Inflammatory macrophage treated with lipopolysaccharide for 1 hour (primary cell): Measurements from ENCODE around the gene E4F1.
A peak's percentile ranks its signal among the peaks of the same experiment; 100 is the strongest.
"Not testable (repeated sequence)": the region's sequence is repeated elsewhere in the genome, so short reads cannot be mapped to it uniquely, and the experiment has no call there.

Experiments used
- DNase-seq, 2 donors: peaks; one replicate each; pipeline ENCODE4 v3.0.0-alpha.2; 2020 to 2022

The E4F1 gene

DNA sequence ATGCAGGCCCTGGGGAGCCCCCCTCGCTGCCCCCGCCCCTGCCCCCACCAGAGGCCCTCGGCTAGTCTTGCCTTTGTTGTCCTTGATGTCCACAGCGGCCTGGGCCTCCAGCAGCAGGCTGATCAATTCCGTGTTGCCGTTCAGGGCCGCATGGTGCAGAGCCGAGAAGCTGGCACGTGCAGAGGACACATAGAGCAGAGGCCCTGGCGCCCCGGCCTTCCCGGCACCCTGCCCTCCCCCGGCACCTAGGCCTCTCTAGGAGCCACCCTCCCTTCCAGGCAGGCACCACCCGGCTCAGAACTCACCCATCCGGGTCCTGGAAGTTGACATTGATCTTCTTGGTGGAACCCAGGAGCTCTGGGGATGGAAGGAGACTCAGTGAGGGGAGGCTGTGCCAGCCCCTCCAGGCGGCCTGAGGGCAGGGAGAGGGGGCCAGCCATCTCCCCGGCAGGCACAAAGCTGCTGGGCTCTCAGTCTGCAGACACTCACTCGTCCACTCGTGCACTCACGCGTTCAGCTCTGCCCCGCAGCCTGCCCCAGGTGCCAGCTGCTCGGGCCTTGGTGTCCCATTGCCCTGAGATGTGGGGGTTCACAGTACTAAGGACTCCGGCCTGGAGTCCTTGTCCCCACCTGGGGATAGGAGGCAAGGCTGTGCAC lies 33.3 kb upstream of the E4F1 start:
- no peak for DNase-seq

DNA sequence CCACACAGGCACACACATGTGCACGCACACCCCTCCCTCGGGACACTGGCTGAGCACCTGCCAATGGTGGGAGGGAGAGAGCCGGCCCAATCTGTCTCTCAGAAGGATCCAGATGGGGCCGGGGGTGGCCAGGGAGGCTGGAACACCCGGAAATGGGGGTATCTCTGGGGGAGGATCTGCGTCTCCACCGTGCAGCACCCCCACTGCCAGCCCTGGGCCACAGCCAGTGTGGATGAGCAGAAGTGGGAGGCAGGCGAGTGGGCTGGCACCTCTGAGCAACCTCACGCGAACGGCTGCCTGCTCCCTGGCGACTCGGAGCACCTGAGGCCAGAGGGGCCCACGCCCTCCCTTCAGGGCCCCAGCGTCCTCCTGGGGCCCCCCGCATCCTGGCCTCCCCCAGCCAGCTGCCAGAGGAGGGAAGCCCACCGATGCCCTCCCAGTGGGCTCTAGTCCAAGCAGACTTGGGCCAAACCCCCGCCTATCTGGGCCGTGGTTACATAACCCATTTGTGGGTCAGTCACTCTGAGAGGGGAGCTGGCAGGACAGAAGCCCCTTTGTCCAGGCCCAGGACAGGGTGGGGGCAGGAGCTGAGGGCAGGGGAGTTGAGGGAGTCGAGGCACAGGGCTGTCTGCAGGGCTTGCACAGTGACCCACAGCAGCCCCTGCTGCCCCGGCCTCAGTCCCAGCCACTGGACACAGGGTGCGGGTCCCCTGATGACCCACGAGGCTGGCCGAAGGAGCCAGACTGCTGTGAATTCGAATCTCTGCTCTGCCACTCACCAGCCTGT lies 32.5 kb upstream of the E4F1 start:
- no peak for DNase-seq

DNA sequence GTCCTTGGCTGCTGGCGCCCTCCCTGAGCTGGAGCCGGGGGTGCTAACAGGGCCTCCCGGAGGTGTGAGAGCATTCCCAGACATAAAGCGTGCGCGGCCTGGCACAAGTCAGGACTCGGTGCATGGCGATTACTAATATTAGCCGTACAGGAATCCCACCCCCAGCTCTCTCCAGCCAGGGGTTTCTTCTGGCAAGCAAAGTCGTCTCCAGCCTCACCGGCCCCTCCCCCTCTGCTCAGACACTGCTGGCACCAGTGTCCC lies 32.0 kb upstream of the E4F1 start:
- no peak for DNase-seq

DNA sequence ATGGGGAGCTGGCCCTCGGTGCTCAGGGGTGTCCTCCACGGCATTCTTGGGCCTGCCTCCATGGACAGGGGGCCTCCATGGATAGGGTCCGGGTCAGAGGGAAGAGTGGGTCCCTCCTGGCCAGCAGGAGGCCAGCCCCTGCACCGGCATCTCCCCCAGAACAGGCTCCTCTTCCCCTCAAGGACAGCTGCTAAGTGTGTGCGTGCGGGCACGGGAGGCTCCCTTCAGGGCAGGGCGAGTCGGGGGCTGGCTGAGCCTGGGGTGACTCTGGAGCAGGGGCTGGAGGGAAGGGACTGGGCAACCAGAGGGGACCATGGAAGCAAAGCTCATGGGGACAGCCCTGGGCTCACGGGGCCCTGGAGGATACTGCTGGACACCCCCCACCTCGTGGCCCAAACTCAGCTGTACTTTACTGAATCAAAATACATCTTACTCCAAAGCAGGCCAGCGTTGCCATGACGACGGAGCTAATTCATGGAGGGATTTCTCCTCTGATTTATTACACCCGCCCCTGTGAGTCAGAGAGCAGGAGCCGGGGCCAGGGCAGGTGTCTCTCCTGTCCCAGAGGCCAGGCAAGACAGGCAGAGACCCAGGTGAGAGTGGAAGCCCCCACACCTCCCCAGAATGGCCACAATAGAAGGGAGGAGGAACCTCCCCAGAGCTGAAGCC lies 29.1 kb upstream of the E4F1 start:
- DNase-seq = no peak

DNA sequence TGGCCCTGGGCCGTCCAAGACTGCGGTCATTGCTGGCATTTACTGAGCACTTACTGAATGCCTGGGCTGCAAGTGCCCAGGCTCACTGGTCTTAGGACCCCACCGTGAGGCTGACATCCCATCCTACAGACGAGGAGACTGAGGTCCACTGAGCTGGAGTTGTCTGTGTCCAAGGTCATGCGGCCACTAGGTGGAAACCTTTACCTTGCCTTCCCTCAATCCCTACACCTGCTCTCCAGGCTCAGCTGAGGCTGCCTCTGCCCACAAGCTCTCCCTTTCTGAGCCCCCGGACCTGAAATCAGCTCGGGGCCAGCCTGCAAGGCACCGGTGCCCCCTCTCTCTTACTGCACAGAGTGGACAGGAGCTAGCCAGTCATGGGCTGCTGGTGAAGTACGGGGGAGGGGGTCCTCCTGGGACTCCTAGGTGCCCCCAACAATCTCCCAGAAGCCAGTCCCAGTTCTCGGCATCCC lies 28.5 kb upstream of the E4F1 start:
- DNase-seq = no peak

DNA sequence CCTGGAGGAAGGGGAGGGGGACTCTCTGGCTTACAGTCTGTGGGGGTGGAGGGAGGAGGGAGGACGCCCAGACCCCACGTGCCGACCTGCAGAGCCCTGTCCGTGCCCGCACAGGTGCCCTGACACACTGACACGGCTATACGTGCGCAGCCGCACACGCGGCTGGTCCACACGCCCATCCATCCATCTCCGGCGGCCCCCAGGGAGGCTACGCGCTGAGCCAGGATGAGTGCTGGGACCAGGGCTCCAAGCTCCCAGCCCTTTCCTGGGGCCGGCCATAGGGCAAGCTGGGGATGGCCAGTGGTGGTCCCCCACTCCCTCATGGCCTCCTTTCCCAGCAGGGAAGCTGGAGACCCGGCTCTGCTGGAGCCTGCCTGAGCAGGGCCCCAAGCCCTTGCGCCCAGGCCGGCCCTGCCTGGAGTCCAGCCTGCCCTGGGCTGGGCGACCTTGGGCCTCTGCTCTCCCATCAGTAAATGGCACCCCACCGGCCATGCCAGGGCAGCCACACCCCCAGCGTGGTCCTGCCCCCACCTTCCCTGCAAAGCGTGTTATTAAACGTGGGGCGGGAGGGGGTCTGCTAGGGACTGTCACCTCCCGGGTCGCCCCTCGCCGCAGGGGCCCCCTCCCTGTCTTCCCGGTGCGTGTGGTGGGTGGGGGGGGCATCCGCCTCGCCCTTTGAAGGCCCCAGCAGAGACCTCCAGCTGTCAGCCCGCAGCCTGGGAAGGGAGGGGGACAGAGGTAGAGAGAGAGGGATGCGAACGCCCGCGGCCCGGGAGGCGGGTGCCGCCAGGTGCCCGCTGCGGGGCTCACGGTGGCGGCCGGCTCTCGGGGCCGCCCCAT lies 27.8 kb upstream of the E4F1 start:
- DNase-seq = no peak

DNA sequence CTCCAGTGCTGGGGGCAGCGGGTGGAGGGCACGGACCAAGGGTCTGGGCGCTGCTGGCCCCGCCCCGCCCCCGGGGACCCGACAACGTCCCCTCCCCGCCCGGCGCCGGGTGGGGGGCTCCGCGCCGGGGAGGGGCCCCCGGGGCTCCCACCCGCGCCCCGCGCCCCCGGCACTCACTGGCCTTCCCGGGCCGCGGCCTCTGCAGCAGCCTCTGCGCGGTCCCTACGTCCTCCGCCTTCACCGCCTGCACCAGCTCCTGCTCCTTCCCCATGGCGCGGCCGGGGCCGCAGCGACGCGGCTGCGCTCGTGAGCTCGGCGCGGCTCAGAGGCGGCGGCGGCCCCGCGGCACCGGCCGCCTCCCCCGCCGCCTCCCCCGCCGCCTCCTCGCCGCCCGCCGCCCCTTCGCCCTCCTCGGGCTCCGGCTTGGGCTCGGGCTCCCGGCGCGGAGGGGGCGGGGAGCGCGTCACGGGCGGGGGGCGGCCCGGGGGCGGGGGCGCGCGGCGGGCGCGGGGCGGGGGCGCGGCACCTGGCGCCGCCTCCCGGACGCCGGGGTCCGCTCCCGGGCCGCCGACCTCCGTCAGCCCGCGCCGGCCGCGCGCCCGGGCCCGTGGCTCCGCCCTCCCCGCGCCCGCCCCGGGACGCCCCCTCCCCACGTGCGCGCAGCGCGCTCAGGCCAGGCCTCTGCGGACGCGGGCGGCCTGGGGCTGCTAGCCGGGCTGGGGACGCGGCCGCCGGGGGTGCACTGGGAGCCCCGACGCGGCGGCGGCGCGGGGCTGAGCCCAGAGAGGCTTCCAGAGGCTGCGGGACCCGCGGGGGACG lies 27.0 kb upstream of the E4F1 start, which contains the start of gene CASKIN1:
CASKIN1 (minus strand) TSS at position 444 of the 819 bp plus-strand sequence; CDS start at position 271, 173 bp downstream.
- peak in 1 of 2 donors; percentile 22 for DNase-seq

DNA sequence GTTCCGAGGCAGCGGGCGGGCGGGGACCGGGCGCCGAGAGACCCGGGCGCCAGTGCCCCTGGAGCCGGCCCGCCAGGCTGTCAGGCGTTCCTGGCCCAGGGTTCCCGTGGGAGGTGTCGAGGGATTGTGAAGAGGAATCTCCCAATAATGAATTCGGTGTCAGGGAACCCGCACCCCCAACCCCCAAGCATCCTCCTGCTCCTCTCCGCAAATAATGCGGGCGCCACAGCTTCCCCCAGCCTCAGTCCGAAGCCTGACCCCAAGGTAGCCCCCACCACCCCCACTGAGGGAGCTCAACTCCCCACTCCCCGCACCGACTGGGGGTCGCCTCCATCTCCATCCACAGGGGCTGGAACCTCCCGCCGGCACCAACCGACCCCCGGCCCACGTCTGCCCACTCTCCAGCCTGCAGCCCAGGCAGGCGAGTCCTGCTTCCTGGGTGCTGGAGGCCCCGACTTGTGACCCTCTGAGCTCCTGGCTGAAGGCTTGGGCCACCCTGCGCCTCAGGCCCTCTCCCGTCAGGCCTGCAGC lies 26.3 kb upstream of the E4F1 start:
- no peak for DNase-seq

DNA sequence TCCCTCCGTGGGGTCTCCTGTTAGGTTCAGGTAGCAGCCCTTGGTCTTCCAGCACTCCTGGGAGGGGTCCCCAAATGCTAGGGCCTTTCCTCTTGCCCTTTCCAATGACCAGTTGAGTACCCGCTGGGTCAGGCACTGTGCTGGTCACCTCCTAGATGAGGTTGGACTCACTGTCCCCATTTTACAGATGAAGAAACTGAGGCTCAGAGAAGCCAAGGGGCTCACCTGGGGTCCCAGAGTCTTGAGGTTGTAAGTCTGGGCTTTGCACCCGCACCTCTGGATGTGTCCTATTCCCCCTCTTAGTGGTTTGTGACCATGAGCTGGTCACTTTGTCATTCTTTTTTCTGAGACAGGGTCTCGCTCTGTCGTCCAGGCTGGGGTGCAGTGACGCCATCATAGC lies 25.6 kb upstream of the E4F1 start:
- no peak for DNase-seq

DNA sequence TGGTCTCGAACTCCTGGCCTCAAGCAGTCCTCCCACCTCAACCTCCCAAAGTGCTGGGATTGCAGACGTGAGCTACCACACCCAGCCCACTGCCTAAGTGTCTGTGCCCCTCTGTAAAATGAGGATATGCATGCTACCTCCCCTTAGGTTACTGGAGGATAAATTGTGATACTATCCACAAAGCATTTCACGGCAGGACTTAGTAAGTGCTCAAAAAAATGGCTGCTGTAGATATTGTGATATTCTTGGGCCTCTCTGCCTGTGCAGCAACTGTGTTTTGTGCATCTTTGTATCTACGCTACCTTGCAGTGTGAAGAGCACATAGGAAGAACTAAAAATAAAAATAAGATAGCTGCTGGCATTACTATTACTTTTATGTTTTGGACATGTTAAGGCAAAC lies 25.1 kb upstream of the E4F1 start:
- no peak for DNase-seq

DNA sequence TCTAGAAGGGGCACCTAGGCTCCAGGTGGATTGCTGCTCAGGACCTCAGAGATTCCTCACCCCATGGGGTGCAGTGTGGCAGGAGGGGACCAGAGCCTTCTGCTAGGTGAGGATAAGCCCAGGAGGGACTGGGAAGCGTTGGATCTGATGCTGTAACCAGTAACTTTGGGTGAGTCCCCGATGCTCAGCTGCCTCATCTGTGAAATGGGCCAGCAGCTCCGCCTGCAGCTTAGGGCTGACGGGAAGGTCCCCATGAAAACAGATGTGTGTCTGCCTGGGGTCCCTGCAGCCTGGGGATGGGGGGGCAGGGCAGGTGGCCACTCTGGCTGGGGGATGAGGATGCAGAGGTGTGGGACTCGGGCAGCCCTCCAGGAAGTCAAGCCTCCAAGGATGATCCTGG lies 24.3 kb upstream of the E4F1 start:
- DNase-seq = no peak

DNA sequence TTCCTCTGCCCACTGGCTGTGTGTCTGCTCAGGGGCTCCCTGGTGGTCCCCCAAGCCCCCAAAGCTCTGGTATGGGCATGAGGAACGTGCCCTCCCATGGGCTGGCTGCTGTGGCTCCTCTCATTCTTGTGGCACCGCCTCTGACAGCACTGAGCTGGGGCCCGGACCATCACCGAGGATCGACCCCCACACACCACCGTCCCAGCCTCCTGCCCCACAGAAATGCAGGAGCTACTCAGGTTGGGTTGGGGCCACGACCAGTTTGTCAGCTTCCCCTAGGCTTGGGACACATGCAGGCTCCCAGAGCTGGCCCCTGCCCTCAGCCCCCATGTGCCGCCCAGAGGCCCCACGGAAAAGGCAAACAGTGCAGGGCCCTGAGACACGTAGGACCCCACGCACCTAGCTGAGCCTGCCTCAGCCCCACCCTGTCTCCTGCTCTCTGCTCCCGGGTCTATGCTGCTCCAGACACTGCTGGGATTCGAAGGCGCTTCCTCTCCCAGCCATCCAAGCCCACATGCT lies 23.7 kb upstream of the E4F1 start:
- no peak for DNase-seq

DNA sequence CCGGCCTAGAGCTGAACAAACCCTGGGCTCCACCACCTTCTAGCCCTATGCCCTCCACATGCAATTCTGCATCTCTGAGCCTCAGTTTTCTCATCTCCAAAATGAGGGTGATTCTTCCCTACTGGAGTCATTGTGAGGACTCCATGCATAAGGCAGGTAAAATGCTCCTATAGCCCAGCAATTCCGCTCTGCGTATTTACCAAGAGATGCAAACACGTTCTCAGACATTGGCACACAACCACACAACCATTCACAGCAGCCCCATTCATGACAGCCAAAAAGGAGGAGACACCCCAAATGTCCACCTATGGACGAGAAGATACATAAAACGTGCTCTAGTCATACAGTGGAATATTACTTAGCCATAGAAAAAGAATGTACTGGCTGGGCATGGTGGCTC lies 23.1 kb upstream of the E4F1 start:
- DNase-seq = no peak

DNA sequence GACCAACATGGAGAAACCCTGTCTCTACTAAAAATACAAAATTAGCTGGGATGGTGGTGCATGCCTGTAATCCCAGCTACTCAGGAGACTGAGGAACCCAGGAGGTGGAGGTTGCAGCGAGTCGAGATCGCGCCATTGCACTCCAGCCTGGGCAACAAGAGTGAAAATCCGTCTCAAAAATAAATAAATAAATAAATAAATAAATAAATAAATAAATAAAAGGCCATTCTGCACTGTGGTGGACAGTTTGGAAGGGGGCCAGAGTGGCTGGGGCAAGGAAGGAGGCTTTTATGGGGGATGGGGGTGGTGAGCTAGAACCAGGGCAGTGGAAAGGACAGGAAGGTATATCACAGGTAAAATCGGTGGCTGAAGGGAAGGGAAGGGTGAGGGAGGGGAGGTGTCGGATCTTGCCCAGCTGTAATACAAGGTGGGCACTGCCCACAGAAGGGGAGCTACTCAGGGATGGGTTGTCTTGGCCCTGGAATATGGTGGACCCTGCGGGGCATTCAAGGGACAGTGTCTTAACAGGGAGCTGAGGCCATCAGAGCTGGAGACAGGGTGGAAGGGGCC lies 20.2 kb upstream of the E4F1 start:
- DNase-seq = not testable (repeated sequence)

DNA sequence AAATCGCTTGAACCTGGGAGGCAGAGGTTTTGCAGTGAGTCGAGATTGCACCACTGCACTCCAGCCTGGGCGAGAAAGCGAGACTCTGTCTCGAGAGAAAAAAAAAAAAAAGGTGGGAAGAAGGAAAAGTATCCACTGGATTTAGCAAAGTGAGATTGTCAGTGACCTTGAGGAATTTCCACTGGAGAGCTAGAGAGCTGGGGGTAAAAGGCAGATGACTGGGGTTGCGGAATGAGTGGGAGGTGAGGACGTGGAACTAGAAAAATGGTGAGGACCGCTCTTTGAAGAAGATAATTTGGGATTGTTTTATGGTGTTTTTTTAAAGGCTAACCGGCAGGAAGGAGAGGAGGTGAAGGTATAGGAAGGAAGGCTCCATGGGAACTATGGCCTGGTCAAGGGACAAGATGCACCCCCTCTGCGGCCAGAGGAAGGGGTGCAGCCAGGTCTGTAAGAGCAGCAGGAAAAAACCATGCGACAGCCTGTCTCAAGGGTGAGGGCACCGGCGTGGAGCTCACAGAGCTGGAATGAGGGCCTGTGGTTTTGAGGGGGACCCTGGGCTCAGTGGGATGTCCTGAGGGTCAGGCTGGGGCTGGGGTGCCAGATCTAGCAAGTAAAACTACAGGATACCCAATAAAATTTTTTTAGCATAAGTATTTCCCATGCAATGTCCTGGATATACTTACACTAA lies 18.8 kb upstream of the E4F1 start:
- DNase-seq = peak; percentile 19 to 55

DNA sequence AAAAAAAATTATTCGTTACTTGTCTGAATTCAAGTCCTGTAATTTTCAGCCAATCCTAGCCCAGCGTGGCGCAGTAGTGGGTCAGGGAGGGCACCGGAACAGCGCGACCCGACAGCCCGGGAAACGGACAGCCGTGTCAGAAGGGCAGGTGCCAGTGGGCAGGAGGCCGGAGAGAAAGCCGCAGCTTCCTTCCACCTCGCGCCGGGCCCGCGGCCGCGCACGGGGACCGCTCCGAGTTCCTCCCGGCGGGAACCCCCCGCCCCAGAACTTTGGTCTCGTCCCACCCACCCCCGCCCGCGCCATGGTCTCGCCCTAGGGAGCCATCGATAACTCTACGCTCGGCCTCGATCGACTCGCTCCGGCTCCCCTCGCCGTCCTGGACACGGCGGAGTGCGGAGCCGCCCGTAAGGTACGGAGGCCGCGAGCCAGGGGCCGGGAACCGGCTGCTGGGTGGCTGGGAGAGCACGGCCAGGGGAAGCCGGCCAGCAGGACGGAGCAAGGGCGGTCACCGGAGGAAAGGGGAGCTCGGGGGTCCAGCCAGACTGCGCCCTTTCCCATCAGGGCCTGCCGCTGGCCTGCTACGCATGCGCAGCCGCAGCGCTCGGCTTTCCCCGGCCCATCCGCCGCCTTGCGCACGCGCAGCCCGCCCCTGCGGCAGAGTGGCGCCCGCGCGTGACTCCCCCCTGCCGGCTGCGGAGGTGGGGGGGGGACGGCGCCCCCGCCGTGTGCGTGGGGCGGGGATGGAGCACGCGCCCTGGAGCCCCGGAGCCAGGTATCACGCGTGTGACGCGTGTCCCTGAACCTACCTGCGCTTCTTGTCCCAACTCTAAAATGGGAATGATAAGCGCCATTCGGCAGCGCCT lies 18.1 kb upstream of the E4F1 start, which contains the start of gene MLST8:
MLST8 (plus strand) TSS at position 351 of the 863 bp plus-strand sequence. CDS start 632 bp downstream, outside the sequence.
- peak; percentile 69 to 90 for DNase-seq

DNA sequence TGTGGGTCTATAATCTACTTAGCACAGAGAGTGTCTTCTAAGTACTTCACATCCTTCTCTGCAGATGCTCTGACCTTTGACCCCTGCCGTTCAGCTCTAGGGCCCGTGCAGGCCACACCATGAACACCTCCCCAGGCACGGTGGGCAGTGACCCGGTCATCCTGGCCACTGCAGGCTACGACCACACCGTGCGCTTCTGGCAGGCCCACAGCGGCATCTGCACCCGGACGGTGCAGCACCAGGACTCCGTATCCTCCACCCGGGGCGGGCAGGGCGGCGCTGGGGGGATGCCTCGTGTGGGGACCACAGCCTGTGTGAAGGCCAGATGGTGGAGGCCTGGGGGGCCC lies 17.5 kb upstream of the E4F1 start:
- no peak for DNase-seq

DNA sequence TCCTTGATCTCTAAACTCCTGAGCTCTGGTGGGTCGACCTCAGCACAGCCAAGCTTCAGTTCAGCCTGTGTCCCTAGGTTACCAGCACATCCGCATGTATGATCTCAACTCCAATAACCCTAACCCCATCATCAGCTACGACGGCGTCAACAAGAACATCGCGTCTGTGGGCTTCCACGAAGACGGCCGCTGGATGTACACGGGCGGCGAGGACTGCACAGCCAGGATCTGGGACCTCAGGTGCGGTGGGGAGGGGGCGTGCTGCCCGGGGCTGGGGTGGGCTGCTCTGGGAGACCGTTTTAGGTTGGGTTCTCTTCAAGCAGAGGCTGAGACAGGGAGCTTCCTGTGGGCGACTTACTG lies 17.0 kb upstream of the E4F1 start:
- DNase-seq = no peak

DNA sequence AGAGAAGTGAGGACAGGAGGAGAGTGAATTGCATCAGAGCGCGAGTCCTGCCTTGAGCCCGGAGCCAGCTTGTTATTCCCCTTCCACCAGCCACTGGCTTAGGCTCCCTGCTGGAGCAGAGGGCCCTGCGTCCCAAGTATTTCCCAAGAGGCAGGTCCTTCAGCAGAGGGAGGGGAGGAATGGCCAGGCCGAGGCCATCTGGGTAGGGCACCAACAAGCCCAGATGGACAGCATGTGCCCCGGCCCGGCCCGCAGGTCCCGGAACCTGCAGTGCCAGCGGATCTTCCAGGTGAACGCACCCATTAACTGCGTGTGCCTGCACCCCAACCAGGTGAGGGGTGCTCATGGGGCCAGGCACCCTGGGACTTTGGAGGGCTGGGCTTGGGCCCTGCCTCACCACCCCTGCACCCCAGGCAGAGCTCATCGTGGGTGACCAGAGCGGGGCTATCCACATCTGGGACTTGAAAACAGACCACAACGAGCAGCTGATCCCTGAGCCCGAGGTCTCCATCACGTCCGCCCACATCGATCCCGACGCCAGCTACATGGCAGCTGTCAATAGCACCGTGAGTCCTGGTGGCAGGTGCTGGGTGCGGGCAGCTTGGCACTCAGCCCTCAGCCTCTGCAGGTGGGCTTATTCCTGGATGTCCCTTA lies 16.5 kb upstream of the E4F1 start:
- DNase-seq = peak; percentile 37 to 57
